GM21528 (cell line): ENCODE data around the gene BRPF1.
A peak's percentile ranks its signal among the peaks of the same experiment; 100 is the strongest.

Experiments used
- ATAC-seq: cut with Tn5 transposase; IDR thresholded peaks from one replicate; pipeline ENCODE4 v1.9.1; 2021; ENCODE audit warnings: mild to moderate bottlenecking, moderate library complexity; ENCODE audit not compliant: unreplicated experiment, low FRiP score

The BRPF1 gene

GRCh38 chr3:9731206-9732079 is at the start of gene BRPF1:
TSS of gene BRPF1 (plus strand) at chr3:9731735. CDS start at chr3:9734141, 2,406 bp downstream.
- ATAC-seq: peak; percentile 86

- no peak for ATAC-seq
Observed at GRCh38 chr3:9682096-9682495, 49.4 kb upstream of the BRPF1 start.

GRCh38 chr3:9683426-9683825 is 48.1 kb upstream of the BRPF1 start:
- no peak for ATAC-seq

GRCh38 chr3:9685216-9686049 is 46.1 kb upstream of the BRPF1 start:
- no peak for ATAC-seq

DNA sequence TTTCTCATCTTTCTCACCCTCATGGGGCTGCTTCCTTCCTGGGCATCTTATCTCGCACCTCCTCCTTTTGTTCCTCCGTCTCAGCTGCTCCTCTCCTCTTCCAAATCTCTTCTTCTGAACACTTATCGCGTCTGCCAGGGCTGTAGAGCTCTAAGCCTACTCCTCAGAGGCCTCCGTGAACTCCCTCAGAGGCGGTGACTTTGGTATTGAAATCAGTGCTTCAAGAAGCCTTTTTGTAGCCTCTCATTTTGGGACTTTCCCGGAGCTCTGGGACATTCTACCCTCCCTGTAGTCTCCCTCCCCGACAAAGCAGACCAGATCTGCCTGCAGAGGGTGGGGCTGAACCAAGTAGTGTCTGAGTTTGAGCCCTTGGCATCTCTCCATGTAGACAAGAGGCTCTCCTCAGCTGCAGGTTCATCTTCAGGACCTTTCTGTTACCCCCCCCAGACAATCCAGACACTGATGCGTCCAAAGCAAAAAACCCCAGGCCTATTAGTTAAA is 45.4 kb upstream of the BRPF1 start:
- ATAC-seq: no peak

DNA sequence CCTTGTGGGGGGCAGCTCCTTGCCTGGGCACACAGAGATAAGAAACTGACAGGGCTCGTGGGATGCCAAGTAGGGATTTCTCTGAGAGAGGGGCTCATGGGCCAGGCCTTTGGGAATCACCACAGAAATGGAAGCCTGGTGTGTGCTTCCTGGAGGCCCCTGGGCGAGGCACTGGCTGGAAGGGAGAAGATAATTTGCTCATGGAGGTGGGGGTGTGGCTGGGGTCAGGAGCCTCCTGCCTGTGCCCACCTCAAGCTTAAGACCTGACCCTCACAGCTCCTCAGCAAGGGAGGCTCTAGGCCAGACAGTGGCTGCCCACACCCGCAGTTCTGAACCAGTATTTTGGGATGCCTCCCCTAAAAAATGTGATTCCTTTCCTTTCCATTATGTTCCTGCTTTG is 44.8 kb upstream of the BRPF1 start:
- no peak for ATAC-seq

- no peak for ATAC-seq
Observed at GRCh38 chr3:9687514-9687913, 44.0 kb upstream of the BRPF1 start.

DNA sequence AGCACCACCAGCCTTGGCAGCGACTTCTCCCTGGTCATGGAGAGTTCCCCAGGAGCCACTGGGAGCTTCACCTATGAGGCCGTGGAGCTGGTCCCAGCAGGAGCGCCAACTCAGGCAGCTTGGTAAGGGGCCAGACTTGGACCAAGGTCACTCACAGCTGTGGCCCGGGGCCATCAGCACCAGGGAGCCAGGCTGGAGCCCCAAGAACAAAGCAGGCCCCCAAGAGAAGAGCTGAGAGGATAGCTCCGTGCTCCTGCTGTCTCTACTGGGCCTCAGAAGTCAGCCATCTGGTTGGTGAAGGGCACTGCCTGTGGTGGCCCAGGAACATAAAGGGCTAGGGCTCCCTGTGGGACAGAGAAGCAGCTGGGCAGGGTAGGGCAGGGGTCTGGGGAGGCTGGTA is 42.6 kb upstream of the BRPF1 start:
- ATAC-seq: no peak

DNA sequence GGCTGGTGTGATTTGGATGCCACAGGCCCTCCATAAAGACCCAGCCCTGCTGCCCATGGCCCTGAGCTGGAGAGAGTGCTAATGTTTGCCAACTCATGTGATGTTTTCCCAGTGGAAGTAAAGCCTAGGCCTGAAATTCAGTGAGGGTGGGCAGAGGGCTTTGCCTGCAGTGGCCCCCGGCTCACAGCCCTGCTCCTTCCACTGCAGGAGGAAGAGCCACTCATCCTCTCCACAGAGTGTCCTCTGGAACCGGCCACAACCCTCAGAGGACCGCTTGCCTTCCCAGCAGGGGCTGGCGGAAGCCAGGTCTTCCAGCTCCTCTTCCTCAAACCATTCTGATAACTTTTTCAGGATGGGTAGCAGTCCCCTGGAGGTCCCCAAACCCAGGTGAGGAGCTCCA is 41.8 kb upstream of the BRPF1 start:
- ATAC-seq: no peak

GRCh38 chr3:9690451-9691450 is 40.8 kb upstream of the BRPF1 start:
- peak; percentile 91 for ATAC-seq

GRCh38 chr3:9691636-9692035 is 39.9 kb upstream of the BRPF1 start:
- no peak for ATAC-seq

DNA sequence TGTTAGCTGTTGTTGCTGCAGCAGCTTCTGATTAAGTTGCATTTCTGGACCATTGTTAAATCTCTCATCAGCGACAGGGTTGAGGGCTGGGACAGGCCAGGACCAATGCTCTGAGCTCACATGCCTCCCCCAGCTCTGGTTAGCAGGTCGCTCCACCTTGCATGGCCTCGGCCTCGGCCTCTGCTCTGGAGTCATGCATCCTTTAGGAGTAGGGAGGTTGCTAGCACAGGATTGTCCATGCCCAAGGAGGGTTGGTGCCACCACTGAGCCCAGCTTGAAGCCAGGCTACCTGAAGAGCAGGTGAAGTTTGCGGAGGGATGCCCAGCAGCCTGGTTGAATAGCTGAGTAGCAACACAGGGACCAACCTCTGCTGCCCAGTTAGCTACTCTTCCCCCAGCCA is 39.1 kb upstream of the BRPF1 start:
- ATAC-seq: no peak

GRCh38 chr3:9695345-9695744 is 36.2 kb upstream of the BRPF1 start:
- ATAC-seq: no peak

GRCh38 chr3:9695746-9696145 is 35.8 kb upstream of the BRPF1 start:
- ATAC-seq: no peak

GRCh38 chr3:9696480-9697220 is 34.9 kb upstream of the BRPF1 start:
- ATAC-seq: no peak

DNA sequence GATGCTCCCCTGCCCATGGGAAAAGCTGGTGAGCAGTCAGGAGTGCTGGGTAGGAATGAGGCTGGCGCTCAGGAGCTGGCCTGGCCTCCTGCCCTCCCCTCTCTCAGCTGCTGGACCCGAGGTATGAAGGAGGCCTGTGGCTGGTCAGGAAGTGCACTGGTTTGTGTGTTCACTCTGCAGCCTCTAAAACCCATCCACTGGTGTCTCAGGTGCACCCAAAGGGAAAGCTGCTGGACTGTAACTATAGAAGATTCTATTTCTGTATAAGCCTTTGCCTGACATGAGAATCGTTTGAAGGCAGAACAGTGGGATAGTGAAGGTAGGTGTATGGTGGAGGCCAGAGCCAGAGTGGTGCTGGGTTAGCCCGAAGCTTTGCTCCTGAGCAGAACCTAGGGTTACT is 33.6 kb upstream of the BRPF1 start:
- no peak for ATAC-seq

DNA sequence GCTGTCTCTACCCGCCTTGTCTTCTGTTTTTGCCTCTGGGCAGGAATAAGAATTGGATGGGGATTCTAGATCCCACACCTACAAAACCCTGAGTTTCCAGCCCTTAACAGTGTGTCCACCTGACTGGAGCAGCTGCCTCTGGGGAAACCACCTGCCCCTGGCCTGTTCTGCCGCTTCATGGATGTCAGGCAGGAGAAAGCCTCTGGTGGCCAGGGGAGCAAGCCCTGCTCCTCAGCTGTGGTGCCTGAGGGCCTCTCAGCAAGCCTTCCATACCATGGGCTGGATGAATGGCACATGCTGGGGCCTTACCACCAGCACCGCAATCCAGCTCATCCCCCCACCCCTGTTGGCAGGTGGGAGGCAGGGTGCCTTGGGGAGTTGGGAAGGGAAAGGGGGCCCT is 33.2 kb upstream of the BRPF1 start:
- ATAC-seq: no peak

- no peak for ATAC-seq
Observed at GRCh38 chr3:9700536-9700935, 31.0 kb upstream of the BRPF1 start.

DNA sequence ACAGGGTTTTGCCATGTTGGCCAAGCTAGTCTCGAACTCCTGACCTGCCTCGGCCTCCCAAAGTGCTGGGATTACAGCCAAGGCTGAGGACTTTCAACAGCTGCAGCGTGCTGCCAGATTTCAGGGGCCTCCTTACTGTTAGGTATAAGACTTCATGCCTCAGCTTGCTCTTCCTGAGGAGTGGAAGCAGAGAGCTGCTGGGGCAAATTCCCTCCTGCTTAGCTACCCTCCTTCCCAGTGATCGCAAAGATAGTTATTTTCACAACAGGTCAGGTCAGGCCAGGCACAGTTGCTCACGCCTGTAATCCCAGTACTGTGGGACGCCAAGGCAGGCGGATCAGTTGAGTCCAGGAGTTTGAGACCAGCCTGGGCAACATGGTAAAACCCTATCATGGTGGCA is 30.5 kb upstream of the BRPF1 start:
- no peak for ATAC-seq

DNA sequence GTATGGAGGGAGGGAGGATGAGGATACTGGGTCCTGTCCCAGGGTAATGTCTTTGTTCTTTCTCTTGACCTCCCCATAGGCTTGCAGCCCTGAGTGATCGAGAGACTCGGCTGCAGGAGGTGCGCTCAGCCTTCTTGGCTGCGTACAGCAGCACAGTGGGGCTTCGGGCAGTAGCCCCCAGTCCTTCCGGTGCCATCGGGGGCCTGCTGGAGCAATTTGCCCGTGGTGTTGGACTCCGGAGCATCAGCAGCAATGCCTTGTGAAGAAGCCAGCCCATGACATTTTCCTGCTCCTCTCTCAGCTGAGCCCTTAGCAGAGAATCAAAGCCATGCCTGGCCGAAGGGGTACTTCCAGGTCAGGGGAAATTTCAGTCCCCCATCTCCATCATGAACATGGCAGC is 29.8 kb upstream of the BRPF1 start:
- no peak for ATAC-seq
